ENCODE results near the gene EPS15.

DNA sequence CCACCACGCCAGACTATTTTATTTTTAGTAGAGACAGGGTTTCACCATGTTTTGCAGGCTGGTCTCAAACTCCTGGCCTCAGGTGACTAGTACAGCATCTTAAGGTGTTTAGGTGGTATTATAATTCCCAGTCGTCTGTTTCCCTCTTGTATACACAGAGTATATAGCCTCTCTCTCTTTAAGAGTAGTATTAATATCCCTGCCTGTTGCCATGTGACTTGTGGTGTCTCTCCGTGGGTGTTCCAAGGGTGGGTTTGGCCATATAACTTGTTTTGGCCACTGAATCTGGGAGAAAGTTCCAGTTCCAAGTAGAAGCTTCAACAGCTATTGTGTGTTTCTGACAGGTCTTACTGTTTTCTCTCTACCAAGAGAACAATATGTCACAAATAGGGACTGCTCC, 29.6 kb downstream of the EPS15 start:
- TF ChIP-seq TBL1XR1 (IDR thresholded peaks at IDR 0.05; ENCODE audit: low read length in 2 of 2) (no peak), ZSCAN29 (IDR thresholded peaks at IDR 0.05) (no peak), MAX (CRISPR knock-in tag; IDR thresholded peaks at IDR 0.05) (no peak), CTCF (IDR thresholded peaks at IDR 0.05 in 2 of 3, conservative IDR thresholded peaks at IDR 0.05 in 1 of 3; ENCODE audit: insufficient read depth in 2 of 3, low read depth in 1 of 3, low read length in 3 of 3) (no peak), ZBTB33 (CRISPR knock-in tag; IDR thresholded peaks at IDR 0.05) (no peak), ATF7 (IDR thresholded peaks at IDR 0.05) (no peak), KLF13 (tag; IDR thresholded peaks at IDR 0.05; ENCODE audit: borderline replicate concordance, low read depth) (no peak), ZNF239 (CRISPR knock-in tag; IDR thresholded peaks at IDR 0.05) (no peak), TGIF2 (CRISPR knock-in tag; IDR thresholded peaks at IDR 0.05) (no peak), MECOM (CRISPR knock-in tag; IDR thresholded peaks at IDR 0.05) (no peak), BCL6 (CRISPR knock-in tag; IDR thresholded peaks at IDR 0.05) (no peak), ERF (CRISPR knock-in tag; IDR thresholded peaks at IDR 0.05) (no peak), DPF2 (IDR thresholded peaks at IDR 0.05) (no peak), TOE1 (IDR thresholded peaks at IDR 0.05; ENCODE audit: borderline replicate concordance) (no peak), TOE1 (CRISPR knock-in tag; IDR thresholded peaks at IDR 0.05; ENCODE audit: borderline replicate concordance, low read depth) (no peak)

Measured in K562 (cell line).